OCI-LY7 (cell line): ENCODE results near the gene LIN28B. TPM values are rescaled to one million over a fixed set of nuclear protein-coding genes. Genes with fewer than 3 reads are reported as not detected.

ENCODE experiments used
- BruUV-seq: library from RNA; stranded (reverse); fragments of 400-500 nt; replicated peaks from 2 replicates; lab custom pipeline; 2021; lab: Mats Ljungman, UMichigan
- CTCF ChIA-PET: fragments of 300-600 bp; sonication (Branson Sonifier 250); formaldehyde crosslinking; loops from one replicate; lab custom pipeline; 2022; ENCODE audit warnings: antibody characterized with exemption; ENCODE audit not compliant: unreplicated experiment; lab: Charles Lee
- POLR2A ChIA-PET: fragments of 300-600 bp; sonication (Branson Sonifier 250); formaldehyde crosslinking; loops from one replicate; lab custom pipeline; 2022; ENCODE audit warnings: antibody characterized with exemption; lab: Charles Lee
- DNase-seq: peaks from one replicate; pipeline ENCODE4 v3.0.0-alpha.2; 2015; ENCODE audit warnings: low spot score
- H2AFZ ChIP-seq: fragments of 200-600 bp; sonication (generic), shearing (Covaris generic); 2 replicates; pipeline ENCODE4 v1.6.1; 2014; ENCODE audit warnings: mild to moderate bottlenecking, antibody characterized with exemption, low read length, moderate library complexity
- H3K27ac ChIP-seq: fragments of 200-600 bp; sonication (generic); 2 replicates; pipeline ENCODE4 v1.5.1; 2014; ENCODE audit warnings: mixed run types, low read depth, mild to moderate bottlenecking, moderate library complexity, low read length, inconsistent platforms; ENCODE audit not compliant: poor library complexity, severe bottlenecking
- H3K36me3 ChIP-seq: fragments of 200-600 bp; sonication (generic); 2 replicates; pipeline ENCODE4 v1.6.1; 2014; ENCODE audit warnings: mild to moderate bottlenecking, antibody characterized with exemption, low read length, moderate library complexity, mixed read lengths; ENCODE audit not compliant: insufficient read depth
- H3K4me1 ChIP-seq: fragments of 200-600 bp; sonication (generic); 2 replicates; pipeline ENCODE4 v1.5.1; 2014; ENCODE audit warnings: mild to moderate bottlenecking, low read length; ENCODE audit not compliant: insufficient read depth, poor library complexity, severe bottlenecking
- H3K4me2 ChIP-seq: fragments of 200-600 bp; sonication (generic); 2 replicates; pipeline ENCODE4 v1.6.1; 2014; ENCODE audit warnings: mild to moderate bottlenecking, low read length
- H3K4me3 ChIP-seq: fragments of 200-600 bp; sonication (generic); 2 replicates; pipeline ENCODE4 v1.5.1; 2014; ENCODE audit warnings: mild to moderate bottlenecking, low read depth, low read length; ENCODE audit not compliant: poor library complexity, severe bottlenecking
- H3K79me2 ChIP-seq: fragments of 200-600 bp; sonication (generic); 2 replicates; pipeline ENCODE4 v1.6.1; 2016; ENCODE audit warnings: low read depth, mild to moderate bottlenecking, low read length, moderate library complexity, mixed read lengths; ENCODE audit not compliant: insufficient read depth
- H3K9me2 ChIP-seq: fragments of 200-600 bp; sonication (generic); 2 replicates; pipeline ENCODE4 v1.6.1; 2016; ENCODE audit warnings: mild to moderate bottlenecking, low read length, mixed read lengths; ENCODE audit not compliant: insufficient read depth
- H3K9me3 ChIP-seq: fragments of 200-600 bp; sonication (generic); 2 replicates; pipeline ENCODE4 v1.6.1; 2014; ENCODE audit warnings: mild to moderate bottlenecking, mixed run types, low read length, mixed read lengths
- H4K20me1 ChIP-seq: fragments of 200-600 bp; sonication (generic); 2 replicates; pipeline ENCODE4 v1.6.1; 2014; ENCODE audit warnings: mild to moderate bottlenecking, antibody characterized with exemption, low read length, moderate library complexity, mixed read lengths; ENCODE audit not compliant: insufficient read depth
- CTCF ChIP-seq: fragments of 200-600 bp; sonication (generic); conservative IDR thresholded peaks from 2 replicates; pipeline ENCODE4 v1.5.1; 2014; ENCODE audit warnings: mild to moderate bottlenecking, antibody characterized with exemption, low read length, moderate library complexity, mixed read lengths
- EZH2phosphoT487 ChIP-seq: fragments of 200-600 bp; sonication (generic); IDR thresholded peaks from 2 replicates; pipeline ENCODE4 v1.6.1; 2018; ENCODE audit warnings: low read depth, borderline replicate concordance, mild to moderate bottlenecking, mixed run types, antibody characterized with exemption, low read length, moderate library complexity, mixed read lengths
- intact Hi-C: fragments of 100-400 bp; cut with micrococcal nuclease; formaldehyde crosslinking; loops from one replicate; pipeline ENCODE4 v1.10.0; 2022; ENCODE audit not compliant: unreplicated experiment
- total RNA-seq, 2 experiments: library from RNA; depleted of rRNA in 1 of 2; stranded (reverse); fragments of >200 nt in 1 of 2; shearing (Covaris generic) in 1 of 2; gene quantifications; 2 replicates each; pipeline ENCODE4 v1.2.3, GENCODE V29; 2014 to 2022

The LIN28B gene
- total RNA-seq, 2 experiments from 2014 or later: not detected

- Histone ChIP-seq H4K20me1 (no peaks in the 10 kb centered on the region), H3K4me2 (no peak overlapping the region), H3K9me2 (no peaks in the 10 kb centered on the region), H3K27ac (no peak overlapping the region), H3K4me3 (no peak overlapping the region), H2AFZ (no peak overlapping the region), H3K79me2 (no peaks in the 10 kb centered on the region), H3K9me3 (no peaks in the 10 kb centered on the region), H3K4me1 (no peaks in the 10 kb centered on the region), H3K36me3 (no peaks in the 10 kb centered on the region)
- no TSS peak for BruUV-seq
- ChIA-PET POLR2A (interaction anchor here (0.7 kb wide), 1 partner anchor 47 kb away, joined by 3 read pairs; no protein-coding TSS in a partner anchor), CTCF (no interaction called here)
- TF ChIP-seq CTCF (no peak), EZH2phosphoT487 (no peak)
- no peak for DNase-seq
- intact Hi-C loops: no loop called here
Observed at GRCh38 chr6:105056646-105057045, 99.7 kb downstream of the LIN28B start.

DNA sequence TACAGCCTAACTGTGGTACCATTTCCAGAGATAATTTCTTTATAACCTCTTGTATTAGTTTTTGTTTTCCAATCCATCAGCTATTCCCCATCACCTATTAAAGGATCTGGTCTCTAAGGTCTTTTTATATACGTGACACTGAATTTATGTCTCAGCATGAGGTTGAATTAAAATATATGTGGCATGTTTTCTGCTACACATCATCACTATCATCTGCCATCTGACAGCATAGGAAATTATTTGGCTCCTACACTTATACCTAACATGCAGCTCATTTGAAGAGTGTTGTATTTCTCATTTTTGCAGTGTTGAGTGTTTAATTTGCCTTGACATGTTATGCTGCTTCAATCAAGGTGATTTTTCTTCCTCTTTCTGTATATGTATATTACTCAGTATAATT, 100.3 kb downstream of the LIN28B start:
- H3K27ac ChIP-seq: no peak overlapping the region
- H3K9me2 ChIP-seq: no peaks in the 10 kb centered on the region
- H3K4me3 ChIP-seq: no peak overlapping the region
- CTCF ChIA-PET: no interaction called here
- no peaks in the 10 kb centered on the region for H3K4me1 ChIP-seq
- H4K20me1 ChIP-seq: no peaks in the 10 kb centered on the region
- no peaks in the 10 kb centered on the region for H3K36me3 ChIP-seq
- no peak for TF ChIP-seq EZH2phosphoT487
- TF ChIP-seq CTCF: no peak
- POLR2A ChIA-PET: interaction anchor here (0.7 kb wide), 1 partner anchor 48 kb away, joined by 3 read pairs; no protein-coding TSS in a partner anchor
- BruUV-seq: no TSS peak
- no peak for DNase-seq
- H2AFZ ChIP-seq: no peak overlapping the region
- H3K4me2 ChIP-seq: no peak overlapping the region
- no peaks in the 10 kb centered on the region for H3K79me2 ChIP-seq
- no peaks in the 10 kb centered on the region for H3K9me3 ChIP-seq
- intact Hi-C loops: no loop called here

- H3K79me2 ChIP-seq: no peaks in the 10 kb centered on the region
- no peak overlapping the region for H3K27ac ChIP-seq
- H3K4me3 ChIP-seq: no peak overlapping the region
Observed at GRCh38 chr6:105058316-105058715, 101.4 kb downstream of the LIN28B start.

More at GRCh38 chr6:105058316-105058715, 101.4 kb downstream of the LIN28B start:
- no TSS peak for BruUV-seq
- ChIA-PET POLR2A (no interaction called here), CTCF (no interaction called here)
- Histone ChIP-seq H2AFZ (no peak overlapping the region), H3K9me2 (no peaks in the 10 kb centered on the region), H3K9me3 (no peaks in the 10 kb centered on the region), H3K4me2 (no peak overlapping the region), H3K4me1 (no peaks in the 10 kb centered on the region), H4K20me1 (no peaks in the 10 kb centered on the region), H3K36me3 (no peaks in the 10 kb centered on the region)
- no peak for DNase-seq
- intact Hi-C loops: no loop called here
- TF ChIP-seq CTCF (no peak), EZH2phosphoT487 (no peak)
